GM19193 (cell line): ENCODE results near the gene DAB1.

ENCODE experiments used
- POLR2A ChIP-seq: IDR thresholded peaks from 4 replicates; pipeline ENCODE4 v1.6.1; 2011; ENCODE audit not compliant: insufficient read depth, insufficient read length; ENCODE audit errors: extremely low read depth

Gene DAB1

GRCh38 chr1:57066980-57067610, 356.8 kb downstream of the DAB1 start:
- TF ChIP-seq POLR2A: no peak

- no peak for TF ChIP-seq POLR2A
Measured at GRCh38 chr1:57065442-57065841, 358.4 kb downstream of the DAB1 start.

GRCh38 chr1:57064379-57065140, 359.3 kb downstream of the DAB1 start:
- TF ChIP-seq POLR2A: no peak

GRCh38 chr1:57063406-57064125, 360.3 kb downstream of the DAB1 start:
- no peak for TF ChIP-seq POLR2A

GRCh38 chr1:57061369-57061768, 362.5 kb downstream of the DAB1 start:
- no peak for TF ChIP-seq POLR2A

- no peak for TF ChIP-seq POLR2A
Measured at GRCh38 chr1:57060451-57060850, 363.4 kb downstream of the DAB1 start.

- no peak for TF ChIP-seq POLR2A
Measured at GRCh38 chr1:57058652-57059501, 365.0 kb downstream of the DAB1 start.

- TF ChIP-seq POLR2A: no peak
Measured at GRCh38 chr1:57048856-57049255, 375.0 kb downstream of the DAB1 start.

- no peak for TF ChIP-seq POLR2A
Measured at GRCh38 chr1:57046462-57046861, 377.4 kb downstream of the DAB1 start.

- TF ChIP-seq POLR2A: no peak
Measured at GRCh38 chr1:57041901-57042300, 382.0 kb downstream of the DAB1 start.

- TF ChIP-seq POLR2A: no peak
Measured at GRCh38 chr1:57040811-57041210, 383.0 kb downstream of the DAB1 start.

GRCh38 chr1:57036641-57037579, 386.9 kb downstream of the DAB1 start:
- TF ChIP-seq POLR2A: no peak

GRCh38 chr1:57034713-57035112, 389.1 kb downstream of the DAB1 start:
- TF ChIP-seq POLR2A: no peak
